Fibroblast of villous mesenchyme (primary cell): ENCODE data around the gene SLC8B1. TPM values are rescaled to one million over a fixed set of nuclear protein-coding genes. Genes with fewer than 3 reads are reported as not detected.

ENCODE experiments used
- DNase-seq: peaks from one replicate; pipeline ENCODE4 v3.0.0-alpha.2; 2010; ENCODE audit warnings: low read depth
- H3K4me3 ChIP-seq: 2 replicates; pipeline ENCODE4 v1.5.1; 2011; ENCODE audit warnings: low read depth, mild to moderate bottlenecking, low read length
- CTCF ChIP-seq: IDR thresholded peaks from 2 replicates; pipeline ENCODE4 v1.5.1; 2012; ENCODE audit warnings: low read depth, mild to moderate bottlenecking, low read length; ENCODE audit not compliant: insufficient read depth
- total RNA-seq: library from RNA; depleted of rRNA; stranded (reverse); fragments of >200 nt; gene quantifications from 2 replicates; pipeline ENCODE4 v1.2.3, GENCODE V29; 2012

SLC8B1 gene
- total RNA-seq, 1 donor, result 22.9 TPM

- DNase-seq, result no peak
- no peak overlapping the region for H3K4me3 ChIP-seq
- no peak for TF ChIP-seq CTCF
Observed at GRCh38 chr12:113285679-113286610, 49.0 kb downstream of the SLC8B1 start.

GRCh38 chr12:113284751-113285150, 50.2 kb downstream of the SLC8B1 start:
- TF ChIP-seq CTCF, result no peak

GRCh38 chr12:113278633-113279032, 56.3 kb downstream of the SLC8B1 start:
- no peak overlapping the region for H3K4me3 ChIP-seq
- TF ChIP-seq CTCF, result no peak
- DNase-seq, result no peak

More at GRCh38 chr12:113284751-113285150, 50.2 kb downstream of the SLC8B1 start:
- DNase-seq, result no peak
- no peak overlapping the region for H3K4me3 ChIP-seq

GRCh38 chr12:113278141-113278540, 56.8 kb downstream of the SLC8B1 start:
- no peak for DNase-seq
- TF ChIP-seq CTCF, result no peak
- H3K4me3 ChIP-seq, result no peak overlapping the region

GRCh38 chr12:113277511-113277910, 57.4 kb downstream of the SLC8B1 start:
- H3K4me3 ChIP-seq, result no peak overlapping the region
- no peak for TF ChIP-seq CTCF
- no peak for DNase-seq

GRCh38 chr12:113276946-113277500, 57.9 kb downstream of the SLC8B1 start:
- no peak for TF ChIP-seq CTCF
- no peak for DNase-seq
- no peak overlapping the region for H3K4me3 ChIP-seq
